Stimulated activated naive B cell treated with anti-CD40 and anti-IgM and Interleukin-4, amounts not matched to agents 10 μg/mL and 1 μg/mL and 100 μg/mL, for 72 hours (primary cell): ENCODE data around the gene ENTHD1.

ENCODE experiments used
- ATAC-seq, 2 donors: fragments of 150-1000 bp; cut with Tn5 transposase; replicated peaks; 2 replicates each; pipeline ENCODE4 v1.10.0; 2021; ENCODE audit warnings: moderate library complexity in 1 of 2
- DNase-seq: peaks from one replicate; pipeline ENCODE4 v3.0.0; 2021
- H3K27ac Mint-ChIP-seq: one replicate; pipeline ENCODE4 v1.8.0; 2022; ENCODE audit warnings: mild to moderate bottlenecking, mixed read lengths
- H3K27me3 Mint-ChIP-seq, 2 donors: one replicate each; pipeline ENCODE4 v1.8.0; 2022; ENCODE audit warnings: mixed read lengths in 2 of 2
- H3K36me3 Mint-ChIP-seq, 2 donors: one replicate each; pipeline ENCODE4 v1.8.0; 2022; ENCODE audit warnings: mixed read lengths in 2 of 2, mild to moderate bottlenecking in 1 of 2
- H3K4me1 Mint-ChIP-seq, 2 donors: one replicate each; pipeline ENCODE4 v1.8.0; 2022; ENCODE audit warnings: mixed read lengths in 2 of 2, mild to moderate bottlenecking in 1 of 2
- H3K4me3 Mint-ChIP-seq, 2 donors: one replicate each; pipeline ENCODE4 v1.8.0; 2022; ENCODE audit warnings: mild to moderate bottlenecking in 2 of 2, mixed read lengths in 2 of 2, moderate library complexity in 1 of 2
- H3K9me3 Mint-ChIP-seq, 2 donors: one replicate each; pipeline ENCODE4 v1.8.0; 2022; ENCODE audit warnings: mixed read lengths in 2 of 2, mild to moderate bottlenecking in 1 of 2

ENTHD1 gene

GRCh38 chr22:39699631-39700360 is 193.8 kb downstream of the ENTHD1 start:
- ATAC-seq (no peak), DNase-seq (no peak)
- H3K27ac Mint-ChIP-seq = no peak overlapping the region
- H3K4me1 Mint-ChIP-seq = peaks cover 0 to 2% of the 10 kb centered on the region in 2 donors
- H3K36me3 Mint-ChIP-seq = no peaks in the 10 kb centered on the region
- no peaks in the 10 kb centered on the region for H3K9me3 Mint-ChIP-seq
- H3K4me3 Mint-ChIP-seq = no peak overlapping the region
- peaks cover 20 to 45% of the 10 kb centered on the region in 2 donors for H3K27me3 Mint-ChIP-seq

GRCh38 chr22:39697790-39698430 is 195.7 kb downstream of the ENTHD1 start:
- peaks cover 26 to 50% of the 10 kb centered on the region in 2 donors for H3K27me3 Mint-ChIP-seq
- no peak overlapping the region for H3K4me3 Mint-ChIP-seq
- no peaks in the 10 kb centered on the region for H3K36me3 Mint-ChIP-seq

GRCh38 chr22:39693943-39694500 is 199.5 kb downstream of the ENTHD1 start:
- DNase-seq (no peak), ATAC-seq (no peak)
- Mint-ChIP-seq H3K9me3 (no peaks in the 10 kb centered on the region), H3K36me3 (no peaks in the 10 kb centered on the region), H3K4me1 (peaks cover 6 to 7% of the 10 kb centered on the region in 2 donors), H3K27ac (no peak overlapping the region), H3K27me3 (peaks cover 47 to 61% of the 10 kb centered on the region in 2 donors), H3K4me3 (no peak overlapping the region)

More at GRCh38 chr22:39697790-39698430, 195.7 kb downstream of the ENTHD1 start:
- Mint-ChIP-seq H3K27ac (no peak overlapping the region), H3K9me3 (no peaks in the 10 kb centered on the region), H3K4me1 (peaks cover 0 to 2% of the 10 kb centered on the region in 2 donors)
- no peak for DNase-seq
- no peak for ATAC-seq
